ENCODE data around the gene LTO1.

The LTO1 gene

GRCh38 chr11:69657456-69657910, 17.7 kb downstream of the LTO1 start:
- DNase-seq (ENCODE audit: low read depth in 2 of 2) = no peak

GRCh38 chr11:69656536-69657455, 18.4 kb downstream of the LTO1 start:
- no peak for DNase-seq (ENCODE audit: low read depth in 2 of 2)

- DNase-seq (ENCODE audit: low read depth in 2 of 2) = no peak
These were observed 19.4 kb downstream of the LTO1 start for GRCh38 chr11:69655479-69656428.

GRCh38 chr11:69654660-69655478, 20.3 kb downstream of the LTO1 start:
- no peak for DNase-seq (ENCODE audit: low read depth in 2 of 2)

GRCh38 chr11:69654001-69654659, 21.0 kb downstream of the LTO1 start:
- no peak for DNase-seq (ENCODE audit: low read depth in 2 of 2)

- no peak for DNase-seq (ENCODE audit: low read depth in 2 of 2)
These were observed 21.7 kb downstream of the LTO1 start for GRCh38 chr11:69653406-69653960.

- no peak for DNase-seq (ENCODE audit: low read depth in 2 of 2)
These were observed 22.2 kb downstream of the LTO1 start for GRCh38 chr11:69652999-69653398.

- DNase-seq (ENCODE audit: low read depth in 2 of 2) = no peak
These were observed 23.1 kb downstream of the LTO1 start for GRCh38 chr11:69651834-69652620.

GRCh38 chr11:69650832-69651344, 24.3 kb downstream of the LTO1 start:
- DNase-seq (ENCODE audit: low read depth in 2 of 2) = no peak

GRCh38 chr11:69650081-69650831, 24.9 kb downstream of the LTO1 start:
- DNase-seq (ENCODE audit: low read depth in 2 of 2) = no peak

- DNase-seq (ENCODE audit: low read depth in 2 of 2) = no peak
These were observed 25.6 kb downstream of the LTO1 start for GRCh38 chr11:69649576-69649900.

GRCh38 chr11:69648679-69649575, 26.2 kb downstream of the LTO1 start:
- DNase-seq (ENCODE audit: low read depth in 2 of 2) = no peak

GRCh38 chr11:69647761-69648497, 27.2 kb downstream of the LTO1 start:
- no peak for DNase-seq (ENCODE audit: low read depth in 2 of 2)

- no peak for DNase-seq (ENCODE audit: low read depth in 2 of 2)
These were observed 27.8 kb downstream of the LTO1 start for GRCh38 chr11:69647390-69647748.

GRCh38 chr11:69646493-69647389, 28.4 kb downstream of the LTO1 start:
- DNase-seq (ENCODE audit: low read depth in 2 of 2) = no peak

- no peak for DNase-seq (ENCODE audit: low read depth in 2 of 2)
These were observed 29.2 kb downstream of the LTO1 start for GRCh38 chr11:69645801-69646492.

Data from stimulated activated CD8-positive, alpha-beta memory T cell treated with anti-CD3 and anti-CD28 coated beads, Interleukin-2, amount 100 ng/mL, for 48 hours (primary cell).